OCI-LY7 (cell line): ENCODE results near the gene IGSF1. TPM values are rescaled to one million over a fixed set of nuclear protein-coding genes. Genes with fewer than 3 reads are reported as not detected.

Experiments used
- BruUV-seq: library from RNA; stranded (reverse); fragments of 400-500 nt; replicated peaks from 2 replicates; lab custom pipeline; 2021; lab: Mats Ljungman, UMichigan
- CTCF ChIA-PET: fragments of 300-600 bp; sonication (Branson Sonifier 250); formaldehyde crosslinking; loops from one replicate; lab custom pipeline; 2022; ENCODE audit warnings: antibody characterized with exemption; ENCODE audit not compliant: unreplicated experiment; lab: Charles Lee
- POLR2A ChIA-PET: fragments of 300-600 bp; sonication (Branson Sonifier 250); formaldehyde crosslinking; loops from one replicate; lab custom pipeline; 2022; ENCODE audit warnings: antibody characterized with exemption; lab: Charles Lee
- DNase-seq: peaks from one replicate; pipeline ENCODE4 v3.0.0-alpha.2; 2015; ENCODE audit warnings: low spot score
- H2AFZ ChIP-seq: fragments of 200-600 bp; sonication (generic), shearing (Covaris generic); 2 replicates; pipeline ENCODE4 v1.6.1; 2014; ENCODE audit warnings: mild to moderate bottlenecking, antibody characterized with exemption, low read length, moderate library complexity
- H3K27ac ChIP-seq: fragments of 200-600 bp; sonication (generic); 2 replicates; pipeline ENCODE4 v1.5.1; 2014; ENCODE audit warnings: mixed run types, low read depth, mild to moderate bottlenecking, moderate library complexity, low read length, inconsistent platforms; ENCODE audit not compliant: poor library complexity, severe bottlenecking
- H3K36me3 ChIP-seq: fragments of 200-600 bp; sonication (generic); 2 replicates; pipeline ENCODE4 v1.6.1; 2014; ENCODE audit warnings: mild to moderate bottlenecking, antibody characterized with exemption, low read length, moderate library complexity, mixed read lengths; ENCODE audit not compliant: insufficient read depth
- H3K4me1 ChIP-seq: fragments of 200-600 bp; sonication (generic); 2 replicates; pipeline ENCODE4 v1.5.1; 2014; ENCODE audit warnings: mild to moderate bottlenecking, low read length; ENCODE audit not compliant: insufficient read depth, poor library complexity, severe bottlenecking
- H3K4me2 ChIP-seq: fragments of 200-600 bp; sonication (generic); 2 replicates; pipeline ENCODE4 v1.6.1; 2014; ENCODE audit warnings: mild to moderate bottlenecking, low read length
- H3K4me3 ChIP-seq: fragments of 200-600 bp; sonication (generic); 2 replicates; pipeline ENCODE4 v1.5.1; 2014; ENCODE audit warnings: mild to moderate bottlenecking, low read depth, low read length; ENCODE audit not compliant: poor library complexity, severe bottlenecking
- H3K79me2 ChIP-seq: fragments of 200-600 bp; sonication (generic); 2 replicates; pipeline ENCODE4 v1.6.1; 2016; ENCODE audit warnings: low read depth, mild to moderate bottlenecking, low read length, moderate library complexity, mixed read lengths; ENCODE audit not compliant: insufficient read depth
- H3K9me2 ChIP-seq: fragments of 200-600 bp; sonication (generic); 2 replicates; pipeline ENCODE4 v1.6.1; 2016; ENCODE audit warnings: mild to moderate bottlenecking, low read length, mixed read lengths; ENCODE audit not compliant: insufficient read depth
- H3K9me3 ChIP-seq: fragments of 200-600 bp; sonication (generic); 2 replicates; pipeline ENCODE4 v1.6.1; 2014; ENCODE audit warnings: mild to moderate bottlenecking, mixed run types, low read length, mixed read lengths
- H4K20me1 ChIP-seq: fragments of 200-600 bp; sonication (generic); 2 replicates; pipeline ENCODE4 v1.6.1; 2014; ENCODE audit warnings: mild to moderate bottlenecking, antibody characterized with exemption, low read length, moderate library complexity, mixed read lengths; ENCODE audit not compliant: insufficient read depth
- CTCF ChIP-seq: fragments of 200-600 bp; sonication (generic); conservative IDR thresholded peaks from 2 replicates; pipeline ENCODE4 v1.5.1; 2014; ENCODE audit warnings: mild to moderate bottlenecking, antibody characterized with exemption, low read length, moderate library complexity, mixed read lengths
- EZH2phosphoT487 ChIP-seq: fragments of 200-600 bp; sonication (generic); IDR thresholded peaks from 2 replicates; pipeline ENCODE4 v1.6.1; 2018; ENCODE audit warnings: low read depth, borderline replicate concordance, mild to moderate bottlenecking, mixed run types, antibody characterized with exemption, low read length, moderate library complexity, mixed read lengths
- intact Hi-C: fragments of 100-400 bp; cut with micrococcal nuclease; formaldehyde crosslinking; loops from one replicate; pipeline ENCODE4 v1.10.0; 2022; ENCODE audit not compliant: unreplicated experiment
- total RNA-seq, 2 experiments: library from RNA; depleted of rRNA in 1 of 2; stranded (reverse); fragments of >200 nt in 1 of 2; shearing (Covaris generic) in 1 of 2; gene quantifications; 2 replicates each; pipeline ENCODE4 v1.2.3, GENCODE V29; 2014 to 2022

Gene IGSF1
- total RNA-seq, 2 experiments from 2014 or later = not detected

- Histone ChIP-seq H3K36me3 (no peaks in the 10 kb centered on the region), H2AFZ (no peak overlapping the region), H3K4me2 (no peak overlapping the region), H3K9me3 (no peaks in the 10 kb centered on the region), H4K20me1 (no peaks in the 10 kb centered on the region), H3K9me2 (no peaks in the 10 kb centered on the region), H3K27ac (no peak overlapping the region), H3K4me1 (no peaks in the 10 kb centered on the region), H3K79me2 (no peaks in the 10 kb centered on the region), H3K4me3 (no peak overlapping the region)
- CTCF ChIA-PET = no interaction called here
- intact Hi-C loops = no loop called here
- POLR2A ChIA-PET = no interaction called here
- BruUV-seq = no TSS peak
- no peak for DNase-seq
- TF ChIP-seq EZH2phosphoT487 (no peak), CTCF (no peak)
Observed at GRCh38 chrX:131271826-131272225, 17.3 kb downstream of the IGSF1 start.

- intact Hi-C loops = no loop called here
- Histone ChIP-seq H3K36me3 (no peaks in the 10 kb centered on the region), H3K9me2 (no peaks in the 10 kb centered on the region), H3K4me1 (no peaks in the 10 kb centered on the region), H3K4me2 (no peak overlapping the region), H3K9me3 (no peaks in the 10 kb centered on the region), H2AFZ (no peak overlapping the region), H3K79me2 (no peaks in the 10 kb centered on the region), H4K20me1 (no peaks in the 10 kb centered on the region), H3K27ac (no peak overlapping the region), H3K4me3 (no peak overlapping the region)
- TF ChIP-seq CTCF (no peak), EZH2phosphoT487 (no peak)
- ChIA-PET CTCF (no interaction called here), POLR2A (no interaction called here)
- no peak for DNase-seq
- no TSS peak for BruUV-seq
Observed at GRCh38 chrX:131271274-131271673, 17.8 kb downstream of the IGSF1 start.

GRCh38 chrX:131270080-131270479 lies 19.0 kb downstream of the IGSF1 start:
- no peaks in the 10 kb centered on the region for H3K79me2 ChIP-seq
- DNase-seq = no peak
- H3K4me2 ChIP-seq = no peak overlapping the region
- intact Hi-C loops = no loop called here
- no peak overlapping the region for H3K27ac ChIP-seq
- H2AFZ ChIP-seq = no peak overlapping the region
- BruUV-seq = no TSS peak
- no peaks in the 10 kb centered on the region for H3K9me3 ChIP-seq
- H3K4me3 ChIP-seq = no peak overlapping the region
- no peaks in the 10 kb centered on the region for H4K20me1 ChIP-seq
- no peak for TF ChIP-seq EZH2phosphoT487
- TF ChIP-seq CTCF = no peak
- H3K4me1 ChIP-seq = no peaks in the 10 kb centered on the region
- no peaks in the 10 kb centered on the region for H3K36me3 ChIP-seq
- ChIA-PET CTCF (no interaction called here), POLR2A (no interaction called here)
- H3K9me2 ChIP-seq = no peaks in the 10 kb centered on the region
